Measurements from ENCODE around the gene CHAC1.

- TF ChIP-seq CTCF (IDR thresholded peaks at IDR 0.05 in 8 of 11, conservative IDR thresholded peaks at IDR 0.05 in 3 of 11) (no peak), POLR2A (IDR thresholded peaks at IDR 0.05) (no peak), POLR2AphosphoS5 (IDR thresholded peaks at IDR 0.05) (no peak)
These were observed 5.5 kb downstream of the CHAC1 start for GRCh38 chr15:40958723-40959122.
